HCT116 (cell line): ENCODE measurements around the gene GDPD5. TPM values are rescaled to one million over a fixed set of nuclear protein-coding genes. Genes with fewer than 3 reads are reported as not detected.

ENCODE experiments used
- ATAC-seq: fragments of 200-7000 bp; cut with Tn5 transposase; 2 replicates; pipeline ENCODE4 v1.9.1; 2020; ENCODE audit warnings: mild to moderate bottlenecking, moderate library complexity
- BruUV-seq: library from RNA; stranded (reverse); fragments of 400-500 nt; replicated peaks from 2 replicates; lab custom pipeline; 2021; lab: Mats Ljungman, UMichigan
- CTCF ChIA-PET: fragments of 300-600 bp; sonication (Branson Sonifier 250); formaldehyde crosslinking; loops from one replicate; lab custom pipeline; 2021; ENCODE audit warnings: antibody characterized with exemption; lab: Charles Lee
- POLR2A ChIA-PET: fragments of 300-600, 350-600 bp; sonication (Branson Sonifier 250); formaldehyde crosslinking; loops from one replicate; lab custom pipeline; 2021; ENCODE audit warnings: antibody characterized with exemption; lab: Charles Lee
- RAD21 ChIA-PET, 2 experiments: fragments of 300-600 bp; sonication (Branson Sonifier 250); formaldehyde crosslinking; loops; one replicate each; lab custom pipeline; 2023; ENCODE audit warnings: low total read pairs in 2 of 2; ENCODE audit not compliant: uncharacterized antibody in 2 of 2, unreplicated experiment in 2 of 2, low non-redundant PET in 1 of 2; lab: Charles Lee
- DNase-seq: peaks from one replicate; pipeline ENCODE4 v3.0.0-alpha.2; 2010; ENCODE audit warnings: low read depth, low spot score
- H2AFZ ChIP-seq: fragments of 200-600 bp; shearing (Covaris generic), sonication (generic); 2 replicates; pipeline ENCODE4 v1.6.1; 2017; ENCODE audit warnings: low read depth, mixed run types, mixed read lengths, antibody characterized with exemption, low read length; ENCODE audit not compliant: poor library complexity, severe bottlenecking
- H3K27ac ChIP-seq: 2 replicates; pipeline ENCODE4 v1.5.1; 2012; ENCODE audit warnings: low read depth, low read length
- H3K27me3 ChIP-seq: fragments of 200-600 bp; sonication (generic); 2 replicates; pipeline ENCODE4 v1.6.1; 2016; ENCODE audit warnings: mixed run types, low read length, mixed read lengths; ENCODE audit not compliant: insufficient read depth
- H3K36me3 ChIP-seq, 2 experiments: fragments of 200-500 bp in 1 of 2; fragments of 200-600 bp in 1 of 2; sonication (Bioruptor generic) in 1 of 2; sonication (generic) in 1 of 2; 2 replicates each; pipeline versions ENCODE4 v1.5.1 to v1.6.1; 2014 to 2016; ENCODE audit warnings: low read length in 2 of 2, inconsistent platforms in 1 of 2, mixed read lengths in 1 of 2, mixed run types in 1 of 2; ENCODE audit not compliant: insufficient read depth in 2 of 2, control insufficient read depth in 1 of 2
- H3K4me1 ChIP-seq, 2 experiments: fragments of 200-600 bp in 1 of 2; sonication (generic) in 1 of 2; 2 replicates each; pipeline versions ENCODE4 v1.5.1 to v1.6.1; 2012 to 2017; ENCODE audit warnings: low read length in 2 of 2, inconsistent platforms in 1 of 2, mild to moderate bottlenecking in 1 of 2, mixed read lengths in 1 of 2, mixed run types in 1 of 2, moderate library complexity in 1 of 2; ENCODE audit not compliant: insufficient read depth in 2 of 2, control insufficient read depth in 1 of 2
- H3K4me2 ChIP-seq: fragments of 200-600 bp; sonication (generic); 2 replicates; pipeline ENCODE4 v1.6.1; 2017; ENCODE audit warnings: mixed run types, low read length, mixed read lengths
- H3K4me3 ChIP-seq, 2 experiments: fragments of 200-600 bp in 1 of 2; sonication (generic) in 1 of 2; replicated peaks in 1 of 2; 2 replicates each; pipeline ENCODE4 v1.5.1; 2011 to 2016; ENCODE audit warnings: low read length in 2 of 2, control low read depth in 1 of 2, low read depth in 1 of 2, mild to moderate bottlenecking in 1 of 2, mixed read lengths in 1 of 2, mixed run types in 1 of 2
- H3K79me2 ChIP-seq: fragments of 200-600 bp; sonication (generic); 2 replicates; pipeline ENCODE4 v1.6.1; 2017; ENCODE audit warnings: mild to moderate bottlenecking, mixed run types, low read length, moderate library complexity, mixed read lengths; ENCODE audit not compliant: insufficient read depth
- H3K9ac ChIP-seq: fragments of 200-600 bp; sonication (generic); 2 replicates; pipeline ENCODE4 v1.6.1; 2016; ENCODE audit warnings: low read length, mixed read lengths
- H3K9me2 ChIP-seq: fragments of 200-600 bp; sonication (generic), shearing (Covaris generic); 2 replicates; pipeline ENCODE4 v1.6.1; 2017; ENCODE audit warnings: mixed run types, mild to moderate bottlenecking, moderate library complexity; ENCODE audit not compliant: insufficient read depth
- H3K9me3 ChIP-seq, 2 experiments: fragments of 200-500 bp in 1 of 2; fragments of 200-600 bp in 1 of 2; sonication (Bioruptor generic) in 1 of 2; sonication (generic) in 1 of 2; 2 replicates each; pipeline ENCODE4 v1.6.1; 2014 to 2017; ENCODE audit warnings: low read length in 2 of 2, mixed read lengths in 2 of 2, inconsistent platforms in 1 of 2, low read depth in 1 of 2, mild to moderate bottlenecking in 1 of 2, mixed run types in 1 of 2, moderate library complexity in 1 of 2; ENCODE audit not compliant: control insufficient read depth in 1 of 2, insufficient read depth in 1 of 2
- H4K20me1 ChIP-seq: fragments of 200-600 bp; sonication (generic), shearing (Covaris generic); 2 replicates; pipeline ENCODE4 v1.6.1; 2017; ENCODE audit warnings: mixed run types, mild to moderate bottlenecking, moderate library complexity; ENCODE audit not compliant: insufficient read depth
- CEBPB ChIP-seq: IDR thresholded peaks from 2 replicates; pipeline ENCODE4 v1.6.1; 2012; ENCODE audit warnings: low read depth
- JUND ChIP-seq: IDR thresholded peaks from 2 replicates; pipeline ENCODE4 v1.6.1; 2012
- POLR2AphosphoS5 ChIP-seq: IDR thresholded peaks from 2 replicates; pipeline ENCODE4 v1.6.1; 2011; ENCODE audit warnings: mild to moderate bottlenecking, low read depth, low read length, moderate library complexity
- SIN3A ChIP-seq: IDR thresholded peaks from 2 replicates; pipeline ENCODE4 v1.6.1; 2012; ENCODE audit warnings: low read depth
- ZFX ChIP-seq: fragments of 450-650 bp; IDR thresholded peaks from 2 replicates; pipeline ENCODE4 v1.6.1; 2017
- ZNF274 ChIP-seq: fragments of 200-500 bp; sonication (Bioruptor generic); IDR thresholded peaks from 2 replicates; pipeline ENCODE4 v1.6.1; 2014; ENCODE audit warnings: mild to moderate bottlenecking, low read depth, low read length, inconsistent platforms
- intact Hi-C: fragments of 100-400 bp; cut with micrococcal nuclease; formaldehyde crosslinking; loops from 2 replicates; pipeline ENCODE4 v1.10.0; 2022
- total RNA-seq: library from RNA; stranded (reverse); gene quantifications from one replicate; pipeline ENCODE4 v1.2.1, GENCODE V29; 2021; ENCODE audit not compliant: unreplicated experiment
- TF ChIP-seq, protein P1 (sequence below): IDR thresholded peaks from 2 replicates; pipeline ENCODE4 v1.6.1; 2012
- TF ChIP-seq, protein P2 (sequence below): IDR thresholded peaks from 2 replicates; pipeline ENCODE4 v1.6.1; 2012; ENCODE audit warnings: low read depth

GDPD5 gene
- total RNA-seq, 1 experiment from 2014 or later: 27.5 TPM

- no peaks in the 10 kb centered on the region for H4K20me1 ChIP-seq
- no peaks in the 10 kb centered on the region for H3K27me3 ChIP-seq
- H3K27ac ChIP-seq: no peak overlapping the region
- ATAC-seq: no peak
- no peaks in the 10 kb centered on the region for H3K9me2 ChIP-seq
- no peak overlapping the region for H3K4me3 ChIP-seq
- BruUV-seq: no TSS peak
- CTCF ChIA-PET: interaction anchor here (1.6 kb wide), 1 partner anchor 90 kb away, joined by 3 read pairs; no protein-coding TSS in a partner anchor
- H3K4me1 ChIP-seq: no peaks in the 10 kb centered on the region
- intact Hi-C loops: loop anchor here (10.0 kb wide), 1 partner anchor 423 kb away; no protein-coding TSS in a partner anchor
- RAD21 ChIA-PET: no interaction called here
- DNase-seq: no peak
- H3K9me3 ChIP-seq: no peaks in the 10 kb centered on the region
- H3K4me2 ChIP-seq: no peak overlapping the region
- no peak for TF ChIP-seq ZFX
- TF ChIP-seq SIN3A: no peak
- TF ChIP-seq CEBPB: no peak
- no peak for TF ChIP-seq ZNF274
- TF ChIP-seq, protein P1, sequence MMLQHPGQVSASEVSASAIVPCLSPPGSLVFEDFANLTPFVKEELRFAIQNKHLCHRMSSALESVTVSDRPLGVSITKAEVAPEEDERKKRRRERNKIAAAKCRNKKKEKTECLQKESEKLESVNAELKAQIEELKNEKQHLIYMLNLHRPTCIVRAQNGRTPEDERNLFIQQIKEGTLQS: no peak
- TF ChIP-seq JUND: no peak
- no peak for TF ChIP-seq POLR2AphosphoS5
- TF ChIP-seq, protein P2, sequence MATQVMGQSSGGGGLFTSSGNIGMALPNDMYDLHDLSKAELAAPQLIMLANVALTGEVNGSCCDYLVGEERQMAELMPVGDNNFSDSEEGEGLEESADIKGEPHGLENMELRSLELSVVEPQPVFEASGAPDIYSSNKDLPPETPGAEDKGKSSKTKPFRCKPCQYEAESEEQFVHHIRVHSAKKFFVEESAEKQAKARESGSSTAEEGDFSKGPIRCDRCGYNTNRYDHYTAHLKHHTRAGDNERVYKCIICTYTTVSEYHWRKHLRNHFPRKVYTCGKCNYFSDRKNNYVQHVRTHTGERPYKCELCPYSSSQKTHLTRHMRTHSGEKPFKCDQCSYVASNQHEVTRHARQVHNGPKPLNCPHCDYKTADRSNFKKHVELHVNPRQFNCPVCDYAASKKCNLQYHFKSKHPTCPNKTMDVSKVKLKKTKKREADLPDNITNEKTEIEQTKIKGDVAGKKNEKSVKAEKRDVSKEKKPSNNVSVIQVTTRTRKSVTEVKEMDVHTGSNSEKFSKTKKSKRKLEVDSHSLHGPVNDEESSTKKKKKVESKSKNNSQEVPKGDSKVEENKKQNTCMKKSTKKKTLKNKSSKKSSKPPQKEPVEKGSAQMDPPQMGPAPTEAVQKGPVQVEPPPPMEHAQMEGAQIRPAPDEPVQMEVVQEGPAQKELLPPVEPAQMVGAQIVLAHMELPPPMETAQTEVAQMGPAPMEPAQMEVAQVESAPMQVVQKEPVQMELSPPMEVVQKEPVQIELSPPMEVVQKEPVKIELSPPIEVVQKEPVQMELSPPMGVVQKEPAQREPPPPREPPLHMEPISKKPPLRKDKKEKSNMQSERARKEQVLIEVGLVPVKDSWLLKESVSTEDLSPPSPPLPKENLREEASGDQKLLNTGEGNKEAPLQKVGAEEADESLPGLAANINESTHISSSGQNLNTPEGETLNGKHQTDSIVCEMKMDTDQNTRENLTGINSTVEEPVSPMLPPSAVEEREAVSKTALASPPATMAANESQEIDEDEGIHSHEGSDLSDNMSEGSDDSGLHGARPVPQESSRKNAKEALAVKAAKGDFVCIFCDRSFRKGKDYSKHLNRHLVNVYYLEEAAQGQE: no peak
- POLR2A ChIA-PET: no interaction called here
- H3K9ac ChIP-seq: no peak overlapping the region
- no peaks in the 10 kb centered on the region for H3K79me2 ChIP-seq
- H2AFZ ChIP-seq: no peak overlapping the region
- no peaks in the 10 kb centered on the region for H3K36me3 ChIP-seq
Observed at GRCh38 chr11:75441804-75442132, 84.0 kb downstream of the GDPD5 start.
